Loucy (cell line): ENCODE measurements around the gene UBL4A.

ENCODE experiments used
- H2AFZ ChIP-seq: fragments of 200-600 bp; sonication (generic); 2 replicates; pipeline ENCODE4 v1.6.0; 2016; ENCODE audit warnings: antibody characterized with exemption, mild to moderate bottlenecking, low read length, moderate library complexity
- H3F3A ChIP-seq: fragments of 200-600 bp; 2 replicates; pipeline ENCODE4 v1.6.0; 2016; ENCODE audit warnings: antibody characterized with exemption, low read depth, mild to moderate bottlenecking
- H3K27me3 ChIP-seq: fragments of 200-600 bp; sonication (generic); 2 replicates; pipeline ENCODE4 v1.6.1; 2014; ENCODE audit warnings: low read length, mild to moderate bottlenecking; ENCODE audit not compliant: insufficient read depth, poor library complexity, severe bottlenecking
- H3K36me3 ChIP-seq: fragments of 200-600 bp; sonication (generic); 2 replicates; pipeline ENCODE4 v1.6.1; 2016; ENCODE audit warnings: low read length; ENCODE audit not compliant: insufficient read depth
- H3K4me1 ChIP-seq: fragments of 200-600 bp; sonication (generic); 2 replicates; pipeline ENCODE4 v1.5.1; 2014; ENCODE audit warnings: low read length, mild to moderate bottlenecking; ENCODE audit not compliant: insufficient read depth, poor library complexity, severe bottlenecking
- H3K4me2 ChIP-seq: fragments of 200-600 bp; sonication (generic); 2 replicates; pipeline ENCODE4 v1.6.0; 2014; ENCODE audit warnings: antibody characterized with exemption, low read length, low read depth, mild to moderate bottlenecking; ENCODE audit not compliant: poor library complexity, severe bottlenecking
- H3K4me3 ChIP-seq: fragments of 200-600 bp; sonication (generic); 2 replicates; pipeline ENCODE4 v1.5.1; 2014; ENCODE audit warnings: low read length, mild to moderate bottlenecking, mixed read lengths; ENCODE audit not compliant: poor library complexity, severe bottlenecking
- H3K79me2 ChIP-seq: fragments of 200-600 bp; sonication (generic); 2 replicates; pipeline ENCODE4 v1.6.1; 2014; ENCODE audit warnings: low read length; ENCODE audit not compliant: insufficient read depth
- H3K9ac ChIP-seq: fragments of 200-600 bp; sonication (generic); 2 replicates; pipeline ENCODE4 v1.6.0; 2014; ENCODE audit warnings: mild to moderate bottlenecking, low read depth, low read length, moderate library complexity; ENCODE audit not compliant: poor library complexity, severe bottlenecking
- H3K9me2 ChIP-seq: fragments of 200-600 bp; sonication (generic); replicated peaks from 2 replicates; pipeline ENCODE4 v1.6.1; 2016; ENCODE audit warnings: low read depth, low read length, mixed read lengths
- H3K9me3 ChIP-seq: fragments of 200-600 bp; sonication (generic); 2 replicates; pipeline ENCODE4 v1.6.1; 2014; ENCODE audit warnings: mild to moderate bottlenecking, antibody characterized with exemption, low read length, low read depth; ENCODE audit not compliant: insufficient read depth
- H4K20me1 ChIP-seq: fragments of 200-600 bp; sonication (generic); 2 replicates; pipeline ENCODE4 v1.6.0; 2014; ENCODE audit warnings: antibody characterized with exemption, low read length, mild to moderate bottlenecking; ENCODE audit not compliant: insufficient read depth, poor library complexity, severe bottlenecking
- CTCF ChIP-seq: fragments of 200-600 bp; sonication (generic); conservative IDR thresholded peaks from 2 replicates; pipeline ENCODE4 v1.5.1; 2014; ENCODE audit warnings: mild to moderate bottlenecking, antibody characterized with exemption, low read length
- EZH2phosphoT487 ChIP-seq: fragments of 200-600 bp; IDR thresholded peaks from 2 replicates; pipeline ENCODE4 v1.6.1; 2018; ENCODE audit warnings: antibody characterized with exemption, mild to moderate bottlenecking, moderate library complexity, borderline replicate concordance

UBL4A gene

GRCh38 chrX:154532690-154533089 is 46.3 kb upstream of the UBL4A start:
- Histone ChIP-seq H3K36me3 (peaks cover 31% of the 10 kb centered on the region; the same call in 1 of the 2 replicates), H3K9ac (no peak overlapping the region), H3K79me2 (no peaks in the 10 kb centered on the region), H3K4me1 (no peaks in the 10 kb centered on the region), H3K4me2 (no peak overlapping the region), H3F3A (no peaks in the 10 kb centered on the region), H4K20me1 (no peaks in the 10 kb centered on the region), H3K9me3 (no peaks in the 10 kb centered on the region), H3K9me2 (no peaks in the 10 kb centered on the region), H3K4me3 (no peak overlapping the region), H2AFZ (no peak overlapping the region), H3K27me3 (no peaks in the 10 kb centered on the region)
- TF ChIP-seq CTCF (no peak), EZH2phosphoT487 (no peak)

DNA sequence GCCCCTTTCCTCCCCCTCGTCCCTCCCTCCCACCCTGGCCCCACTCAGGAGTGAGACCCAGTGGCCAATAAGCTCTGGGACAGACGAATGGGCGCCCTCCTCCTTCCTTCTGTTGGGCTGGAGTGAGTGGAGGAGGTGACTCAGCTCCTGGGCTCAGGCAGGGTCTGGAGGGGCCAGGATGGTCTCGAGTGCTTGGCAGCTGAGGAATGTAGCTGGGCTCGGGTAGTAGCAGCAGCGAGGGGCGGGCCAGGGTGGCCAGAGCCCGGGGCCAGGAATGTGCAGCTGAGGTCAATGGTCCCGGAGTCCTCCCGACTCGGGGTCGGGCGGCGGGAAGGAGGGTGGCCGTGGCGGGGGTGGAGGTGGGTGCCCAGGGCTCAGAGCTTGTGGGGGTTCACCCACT is 45.2 kb upstream of the UBL4A start:
- no peak overlapping the region for H3K9ac ChIP-seq
- no peaks in the 10 kb centered on the region for H4K20me1 ChIP-seq
- no peaks in the 10 kb centered on the region for H3K79me2 ChIP-seq
- no peaks in the 10 kb centered on the region for H3K27me3 ChIP-seq
- H3K9me2 ChIP-seq = no peaks in the 10 kb centered on the region
- no peak overlapping the region for H3K4me3 ChIP-seq
- H3K36me3 ChIP-seq = peaks cover 31% of the 10 kb centered on the region; the same call in 1 of the 2 replicates
- H3K9me3 ChIP-seq = no peaks in the 10 kb centered on the region
- H3K4me2 ChIP-seq = no peak overlapping the region
- peaks cover 6% of the 10 kb centered on the region for H3K4me1 ChIP-seq
- H2AFZ ChIP-seq = no peak overlapping the region
- TF ChIP-seq EZH2phosphoT487 (no peak), CTCF (no peak)
- no peaks in the 10 kb centered on the region for H3F3A ChIP-seq

GRCh38 chrX:154530286-154530685 is 43.9 kb upstream of the UBL4A start:
- no peak overlapping the region for H3K4me3 ChIP-seq
- H3F3A ChIP-seq = no peaks in the 10 kb centered on the region
- no peak overlapping the region for H2AFZ ChIP-seq
- H3K36me3 ChIP-seq = peaks cover 28% of the 10 kb centered on the region; the same call in 1 of the 2 replicates
- H3K9ac ChIP-seq = no peak overlapping the region
- no peak overlapping the region for H3K4me2 ChIP-seq
- H3K9me2 ChIP-seq = no peaks in the 10 kb centered on the region
- no peaks in the 10 kb centered on the region for H3K27me3 ChIP-seq
- H3K4me1 ChIP-seq = peaks cover 17% of the 10 kb centered on the region
- no peaks in the 10 kb centered on the region for H4K20me1 ChIP-seq
- no peaks in the 10 kb centered on the region for H3K9me3 ChIP-seq
- no peaks in the 10 kb centered on the region for H3K79me2 ChIP-seq
- TF ChIP-seq CTCF (no peak), EZH2phosphoT487 (no peak)
